Right kidney (tissue), 1 donor: ENCODE measurements around the gene MFN2.

Experiments used
- DNase-seq: peaks from one replicate; pipeline ENCODE4 v3.0.0-alpha.2; 2016

The MFN2 gene

GRCh38 chr1:12048372-12048771 lies 68.1 kb downstream of the MFN2 start:
- no peak for DNase-seq

- DNase-seq: no peak
Observed at GRCh38 chr1:12049616-12050015, 69.4 kb downstream of the MFN2 start.

- DNase-seq: no peak
Observed at GRCh38 chr1:12051361-12051760, 71.1 kb downstream of the MFN2 start.

DNA sequence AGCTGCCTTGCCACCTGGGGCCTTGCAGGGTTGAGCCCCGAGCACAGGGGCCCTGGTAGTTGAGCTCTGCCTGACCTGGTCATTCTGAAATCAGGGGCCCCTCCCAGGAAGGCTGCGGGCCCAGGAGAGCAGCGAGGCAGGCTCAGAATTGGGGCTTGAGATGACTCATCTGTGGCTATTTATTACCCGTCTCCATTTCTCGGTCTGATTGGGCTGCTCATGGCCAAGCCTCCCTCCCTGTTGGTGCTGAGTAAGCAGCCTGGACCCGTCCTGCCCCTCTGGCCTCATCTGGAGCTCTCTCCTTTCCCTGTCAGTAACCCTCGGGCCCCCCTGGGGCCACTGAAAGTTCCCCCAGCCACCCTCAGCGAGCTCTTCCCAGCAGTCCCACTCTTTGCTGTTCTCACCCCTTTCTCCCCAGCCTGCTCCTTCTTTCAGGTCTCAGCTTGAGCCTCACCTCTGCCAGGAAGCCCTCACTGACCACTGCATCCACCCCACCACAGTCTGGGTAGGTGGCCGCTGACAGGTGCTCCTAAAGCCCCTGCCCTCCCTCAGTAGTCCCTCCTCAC lies 71.8 kb downstream of the MFN2 start:
- DNase-seq: no peak

- no peak for DNase-seq
Observed at GRCh38 chr1:12052997-12053686, 72.9 kb downstream of the MFN2 start.

- no peak for DNase-seq
Observed at GRCh38 chr1:12053752-12054548, 73.7 kb downstream of the MFN2 start.

DNA sequence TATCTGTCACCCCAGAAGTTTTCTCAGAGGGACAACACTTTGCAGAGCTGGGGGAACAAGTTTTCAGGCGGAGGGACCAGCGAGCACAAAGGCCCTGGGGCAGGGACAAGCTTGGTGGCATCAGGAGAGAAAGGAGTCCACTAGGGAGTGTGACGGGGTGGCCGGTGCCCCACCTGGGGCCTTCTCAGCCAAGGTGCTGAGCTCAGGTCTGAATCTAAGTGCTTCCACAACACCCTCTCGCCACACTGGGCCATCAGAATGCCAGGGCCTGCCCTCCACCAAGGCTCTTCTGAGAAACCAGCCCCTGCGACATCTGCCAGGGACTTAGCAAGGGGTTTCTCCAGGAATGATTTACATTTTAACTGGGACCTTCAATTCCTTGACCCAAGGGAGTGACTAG lies 75.0 kb downstream of the MFN2 start:
- DNase-seq: no peak

GRCh38 chr1:12056331-12056841 lies 76.1 kb downstream of the MFN2 start:
- DNase-seq: no peak

DNA sequence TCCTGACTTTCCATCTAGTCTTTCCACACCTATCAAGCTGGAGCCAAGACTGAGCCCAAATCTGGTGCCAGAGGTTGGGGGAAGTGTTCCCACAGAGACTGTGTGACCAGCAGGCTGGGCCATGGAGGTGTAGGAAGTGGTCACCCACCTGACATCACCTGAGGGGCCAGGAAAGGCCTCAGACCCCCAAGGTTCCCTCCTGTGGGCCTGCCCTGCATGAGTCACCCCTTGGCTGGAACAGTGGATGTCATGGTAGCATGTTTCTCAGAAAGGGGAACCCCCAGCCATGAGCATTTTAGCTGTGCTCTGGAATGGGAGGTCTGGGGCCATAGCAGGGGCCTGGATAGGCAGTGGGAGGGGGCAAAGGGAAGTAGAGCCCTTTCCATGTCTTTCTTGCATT lies 77.1 kb downstream of the MFN2 start:
- no peak for DNase-seq

GRCh38 chr1:12057940-12058687 lies 77.9 kb downstream of the MFN2 start:
- no peak for DNase-seq

DNA sequence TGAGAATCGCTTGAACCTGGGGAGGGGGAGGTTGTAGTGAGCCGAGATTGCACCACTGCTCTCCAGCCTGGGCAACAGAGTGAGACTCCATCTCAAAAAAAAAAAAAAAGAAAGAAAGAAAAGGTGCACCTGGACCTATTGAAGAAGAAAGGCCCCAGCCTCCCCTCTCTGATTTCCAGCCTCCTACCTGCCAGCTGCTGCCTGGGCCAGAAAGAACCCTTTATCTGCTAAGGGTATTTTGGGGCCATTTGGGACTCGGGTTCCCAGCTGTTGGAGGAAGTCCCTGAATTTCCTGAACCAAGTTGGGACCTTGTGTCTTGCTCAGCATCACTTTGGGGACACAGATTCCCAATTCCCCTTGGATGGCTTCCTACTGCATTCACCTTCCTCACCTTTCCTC lies 79.0 kb downstream of the MFN2 start:
- DNase-seq: no peak

DNA sequence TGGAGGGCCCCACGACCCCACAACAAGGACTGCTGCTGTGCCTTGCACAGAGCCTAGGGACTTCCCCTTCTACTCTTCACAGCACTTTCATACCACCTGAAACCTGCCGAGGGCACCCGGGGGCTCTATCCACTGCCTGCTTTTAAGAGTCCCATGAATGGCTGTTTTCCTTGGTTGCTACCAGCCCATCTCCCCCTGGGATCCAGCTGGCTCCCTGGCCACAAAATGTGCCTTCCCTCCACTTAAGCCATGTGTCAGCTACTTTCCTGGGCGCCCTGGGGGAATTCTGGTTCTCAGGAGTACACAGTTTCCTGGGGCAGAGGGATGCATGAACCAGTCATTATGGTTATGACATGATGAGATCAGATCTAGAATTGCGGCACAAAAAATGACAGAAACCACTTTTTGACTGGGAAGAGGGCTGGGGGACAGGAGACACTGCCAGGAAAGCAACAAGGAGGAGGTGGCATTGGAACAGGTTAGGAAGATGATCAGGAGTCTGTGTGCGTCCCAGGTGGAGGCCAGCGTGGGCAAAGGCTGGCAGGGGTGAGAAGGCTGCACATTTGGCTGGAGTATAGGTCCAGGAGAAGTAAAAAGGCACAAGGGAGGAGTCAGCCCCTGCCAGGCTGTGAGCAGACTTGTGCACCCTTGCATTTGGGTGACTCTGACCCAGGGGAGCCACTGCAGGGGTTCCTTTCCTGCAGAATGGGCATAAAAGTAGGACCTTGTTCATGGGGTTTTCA lies 79.6 kb downstream of the MFN2 start:
- no peak for DNase-seq

DNA sequence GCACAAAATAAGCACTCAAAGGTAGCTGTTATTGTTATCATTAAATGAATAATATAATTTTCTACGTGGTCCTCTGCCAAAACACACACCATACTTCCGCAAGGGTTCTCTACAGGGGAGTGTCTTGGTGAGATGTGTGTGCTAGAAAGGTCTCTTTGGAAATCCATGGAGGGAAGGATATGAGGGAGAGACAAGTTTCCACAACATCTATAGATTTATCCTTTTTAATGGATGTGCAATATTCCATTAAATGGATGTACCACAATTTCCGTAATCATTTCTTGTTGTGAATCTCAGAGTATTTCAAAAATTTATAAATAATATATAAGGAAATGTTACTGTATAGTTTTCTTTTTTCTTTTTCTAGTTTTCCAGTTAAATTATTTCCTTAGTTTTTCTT lies 80.3 kb downstream of the MFN2 start:
- no peak for DNase-seq
